HEK293 (cell line): Measurements from ENCODE around the gene GPR82.

Experiments
- CTCF ChIA-PET: fragments of 350-600 bp; formaldehyde crosslinking; extraction: SDS; loops from one replicate; lab custom pipeline; 2021; ENCODE audit warnings: antibody characterized with exemption; lab: Yijun Ruan, JAX
- POLR2A ChIA-PET: fragments of 300-600 bp; formaldehyde crosslinking; extraction: SDS; loops from one replicate; lab custom pipeline; 2020; ENCODE audit warnings: antibody characterized with exemption, inconsistent platforms; lab: Yijun Ruan, JAX
- H3K27ac ChIP-seq: fragments of 200-500 bp; sonication (Bioruptor generic); 2 replicates; pipeline ENCODE4 v1.5.1; 2014; ENCODE audit warnings: low read depth, low read length, control low read depth, inconsistent platforms; ENCODE audit errors: extremely low read depth
- H3K36me3 ChIP-seq, 2 experiments: fragments of 200-500 bp in 1 of 2; sonication (Bioruptor generic) in 1 of 2; 1 replicate in 1 of 2; 2 replicates in 1 of 2; pipeline ENCODE4 v1.5.1; 2014 to 2017; ENCODE audit warnings: inconsistent platforms in 2 of 2, low read length in 2 of 2; ENCODE audit not compliant: control insufficient read depth in 2 of 2, insufficient read depth in 1 of 2
- H3K4me1 ChIP-seq: fragments of 200-500 bp; sonication (Bioruptor generic); 2 replicates; pipeline ENCODE4 v1.5.1; 2014; ENCODE audit warnings: mild to moderate bottlenecking, low read length, inconsistent platforms; ENCODE audit not compliant: control insufficient read depth, insufficient read depth
- H3K4me3 ChIP-seq: 2 replicates; pipeline ENCODE4 v1.5.1; 2011; ENCODE audit warnings: low read depth, mild to moderate bottlenecking, control low read depth, low read length, moderate library complexity
- H3K9me3 ChIP-seq: fragments of 200-500 bp; sonication (Bioruptor generic); 2 replicates; pipeline ENCODE4 v1.5.1; 2014; ENCODE audit warnings: low read depth, low read length, inconsistent platforms; ENCODE audit not compliant: control insufficient read depth, insufficient read depth
- HOXA7 ChIP-seq: sonication (generic); formaldehyde crosslinking; IDR thresholded peaks from 2 replicates; pipeline ENCODE4 v1.8.1; 2022; ENCODE audit warnings: missing genetic modification reagents, borderline replicate concordance
- HOXC10 ChIP-seq: sonication (generic); formaldehyde crosslinking; IDR thresholded peaks from 2 replicates; pipeline ENCODE4 v1.8.1; 2023; ENCODE audit warnings: mild to moderate bottlenecking, missing genetic modification reagents
- KLF7 ChIP-seq: fragments of 450-650 bp; formaldehyde crosslinking; IDR thresholded peaks from 2 replicates; pipeline ENCODE4 v1.5.1; 2016; ENCODE audit warnings: missing biosample characterization, missing genetic modification characterization, borderline replicate concordance
- PRDM10 ChIP-seq: fragments of 450-650 bp; formaldehyde crosslinking; IDR thresholded peaks from 2 replicates; pipeline ENCODE4 v1.5.1; 2016; ENCODE audit warnings: missing biosample characterization, missing genetic modification characterization
- ZBTB44 ChIP-seq: fragments of 450-650 bp; IDR thresholded peaks from 2 replicates; pipeline ENCODE4 v1.5.1; 2018; ENCODE audit warnings: missing biosample characterization, mild to moderate bottlenecking, missing genetic modification characterization
- ZNF121 ChIP-seq: fragments of 450-650 bp; formaldehyde crosslinking; IDR thresholded peaks from 2 replicates; pipeline ENCODE4 v1.5.1; 2016; ENCODE audit warnings: missing biosample characterization, missing genetic modification characterization
- ZNF175 ChIP-seq: fragments of 450-650 bp; formaldehyde crosslinking; IDR thresholded peaks from 2 replicates; pipeline ENCODE4 v1.5.1; 2016; ENCODE audit warnings: missing biosample characterization, missing genetic modification characterization
- ZNF280D ChIP-seq: fragments of 450-650 bp; formaldehyde crosslinking; IDR thresholded peaks from 2 replicates; pipeline ENCODE4 v1.5.1; 2016; ENCODE audit warnings: missing biosample characterization, missing genetic modification characterization
- ZNF404 ChIP-seq: fragments of 450-650 bp; formaldehyde crosslinking; IDR thresholded peaks from 2 replicates; pipeline ENCODE4 v1.5.1; 2017; ENCODE audit warnings: missing biosample characterization, missing genetic modification characterization
- ZNF514 ChIP-seq: fragments of 450-650 bp; formaldehyde crosslinking; IDR thresholded peaks from 2 replicates; pipeline ENCODE4 v1.5.1; 2016; ENCODE audit warnings: missing biosample characterization, missing genetic modification characterization
- ZNF549 ChIP-seq: fragments of 450-650 bp; IDR thresholded peaks from 2 replicates; pipeline ENCODE4 v1.5.1; 2018; ENCODE audit warnings: missing biosample characterization, missing genetic modification characterization, mild to moderate bottlenecking, inconsistent platforms, moderate library complexity
- ZNF596 ChIP-seq: fragments of 450-650 bp; IDR thresholded peaks from 2 replicates; pipeline ENCODE4 v1.5.0; 2018; ENCODE audit warnings: missing biosample characterization, mild to moderate bottlenecking, missing genetic modification characterization, moderate library complexity
- ZNF639 ChIP-seq: fragments of 450-650 bp; formaldehyde crosslinking; IDR thresholded peaks from 2 replicates; pipeline ENCODE4 v1.5.1; 2016; ENCODE audit warnings: missing biosample characterization, missing genetic modification characterization
- ZNF768 ChIP-seq: fragments of 450-650 bp; formaldehyde crosslinking; IDR thresholded peaks from 2 replicates; pipeline ENCODE4 v1.5.1; 2018; ENCODE audit warnings: missing biosample characterization, mild to moderate bottlenecking, missing genetic modification characterization
- TF ChIP-seq, protein P1 (sequence below): fragments of 450-650 bp; formaldehyde crosslinking; IDR thresholded peaks from 2 replicates; pipeline ENCODE4 v1.5.1; 2016; ENCODE audit warnings: missing biosample characterization, missing genetic modification characterization
- TF ChIP-seq, protein P2 (sequence below): fragments of 450-650 bp; formaldehyde crosslinking; IDR thresholded peaks from 2 replicates; pipeline ENCODE4 v1.5.1; 2016; ENCODE audit warnings: missing biosample characterization, missing genetic modification characterization
- TF ChIP-seq, protein P3 (sequence below): fragments of 450-650 bp; formaldehyde crosslinking; IDR thresholded peaks from 2 replicates; pipeline ENCODE4 v1.5.1; 2016; ENCODE audit warnings: missing biosample characterization, missing genetic modification characterization, borderline replicate concordance

Gene GPR82

DNA sequence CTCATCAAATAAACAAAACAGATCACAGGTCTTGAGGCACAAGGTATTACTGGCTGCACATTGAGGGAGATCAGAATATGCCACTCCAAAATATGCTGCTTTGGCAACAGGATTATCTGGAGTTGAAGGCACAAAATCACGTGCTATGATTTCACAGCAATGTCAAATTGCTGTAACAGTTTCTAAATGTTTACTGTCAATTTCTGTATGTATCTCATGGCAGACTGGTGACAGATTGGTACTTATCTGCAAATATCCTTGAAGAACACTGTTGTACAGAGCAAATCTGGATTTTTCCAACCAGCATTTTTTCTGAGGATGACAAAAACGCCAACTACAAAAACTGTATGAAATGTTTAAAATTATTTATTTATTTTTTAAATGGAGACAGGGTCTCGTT is 26.7 kb downstream of the GPR82 start (continued):
- TF ChIP-seq, protein P1, sequence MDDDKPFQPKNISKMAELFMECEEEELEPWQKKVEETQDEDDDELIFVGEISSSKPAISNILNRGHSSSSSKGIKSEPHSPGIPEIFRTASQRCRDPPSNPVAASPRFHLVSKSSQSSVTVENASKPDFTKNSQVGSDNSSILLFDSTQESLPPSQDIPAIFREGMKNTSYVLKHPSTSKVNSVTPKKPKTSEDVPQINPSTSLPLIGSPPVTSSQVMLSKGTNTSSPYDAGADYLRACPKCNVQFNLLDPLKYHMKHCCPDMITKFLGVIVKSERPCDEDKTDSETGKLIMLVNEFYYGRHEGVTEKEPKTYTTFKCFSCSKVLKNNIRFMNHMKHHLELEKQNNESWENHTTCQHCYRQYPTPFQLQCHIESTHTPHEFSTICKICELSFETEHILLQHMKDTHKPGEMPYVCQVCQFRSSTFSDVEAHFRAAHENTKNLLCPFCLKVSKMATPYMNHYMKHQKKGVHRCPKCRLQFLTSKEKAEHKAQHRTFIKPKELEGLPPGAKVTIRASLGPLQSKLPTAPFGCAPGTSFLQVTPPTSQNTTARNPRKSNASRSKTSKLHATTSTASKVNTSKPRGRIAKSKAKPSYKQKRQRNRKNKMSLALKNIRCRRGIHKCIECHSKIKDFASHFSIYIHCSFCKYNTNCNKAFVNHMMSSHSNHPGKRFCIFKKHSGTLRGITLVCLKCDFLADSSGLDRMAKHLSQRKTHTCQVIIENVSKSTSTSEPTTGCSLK (tag by site-specific recombination) = no peak
- TF ChIP-seq ZBTB44 (tag by site-specific recombination) = no peak
- TF ChIP-seq, protein P2, sequence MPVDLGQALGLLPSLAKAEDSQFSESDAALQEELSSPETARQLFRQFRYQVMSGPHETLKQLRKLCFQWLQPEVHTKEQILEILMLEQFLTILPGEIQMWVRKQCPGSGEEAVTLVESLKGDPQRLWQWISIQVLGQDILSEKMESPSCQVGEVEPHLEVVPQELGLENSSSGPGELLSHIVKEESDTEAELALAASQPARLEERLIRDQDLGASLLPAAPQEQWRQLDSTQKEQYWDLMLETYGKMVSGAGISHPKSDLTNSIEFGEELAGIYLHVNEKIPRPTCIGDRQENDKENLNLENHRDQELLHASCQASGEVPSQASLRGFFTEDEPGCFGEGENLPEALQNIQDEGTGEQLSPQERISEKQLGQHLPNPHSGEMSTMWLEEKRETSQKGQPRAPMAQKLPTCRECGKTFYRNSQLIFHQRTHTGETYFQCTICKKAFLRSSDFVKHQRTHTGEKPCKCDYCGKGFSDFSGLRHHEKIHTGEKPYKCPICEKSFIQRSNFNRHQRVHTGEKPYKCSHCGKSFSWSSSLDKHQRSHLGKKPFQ = no peak
- no peak for TF ChIP-seq ZNF121
- no peak for TF ChIP-seq HOXC10 (CRISPR knock-in tag)

- Histone ChIP-seq H3K36me3 (no peaks in the 10 kb centered on the region), H3K4me1 (no peaks in the 10 kb centered on the region), H3K9me3 (no peaks in the 10 kb centered on the region), H3K4me3 (no peak overlapping the region), H3K27ac (no peak overlapping the region)
- POLR2A ChIA-PET = no interaction called here
- CTCF ChIA-PET = interaction anchor here (0.7 to 3.4 kb wide), 4 partner anchors 195 to 1214 kb away, joined by 4 to 26 read pairs (median 9); no protein-coding TSS in a partner anchor
- TF ChIP-seq KLF7 (tag by site-specific recombination) = no peak
- TF ChIP-seq ZNF280D = no peak
- TF ChIP-seq HOXA7 (CRISPR knock-in tag) = no peak
- TF ChIP-seq, protein P3, sequence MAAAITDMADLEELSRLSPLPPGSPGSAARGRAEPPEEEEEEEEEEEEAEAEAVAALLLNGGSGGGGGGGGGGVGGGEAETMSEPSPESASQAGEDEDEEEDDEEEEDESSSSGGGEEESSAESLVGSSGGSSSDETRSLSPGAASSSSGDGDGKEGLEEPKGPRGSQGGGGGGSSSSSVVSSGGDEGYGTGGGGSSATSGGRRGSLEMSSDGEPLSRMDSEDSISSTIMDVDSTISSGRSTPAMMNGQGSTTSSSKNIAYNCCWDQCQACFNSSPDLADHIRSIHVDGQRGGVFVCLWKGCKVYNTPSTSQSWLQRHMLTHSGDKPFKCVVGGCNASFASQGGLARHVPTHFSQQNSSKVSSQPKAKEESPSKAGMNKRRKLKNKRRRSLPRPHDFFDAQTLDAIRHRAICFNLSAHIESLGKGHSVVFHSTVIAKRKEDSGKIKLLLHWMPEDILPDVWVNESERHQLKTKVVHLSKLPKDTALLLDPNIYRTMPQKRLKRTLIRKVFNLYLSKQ (tag by site-specific recombination) = no peak
- TF ChIP-seq ZNF404 (tag by site-specific recombination) = no peak
- no peak for TF ChIP-seq ZNF639
- no peak for TF ChIP-seq ZNF175 (tag by site-specific recombination)
- no peak for TF ChIP-seq ZNF768 (tag by site-specific recombination)
- TF ChIP-seq PRDM10 (tag by site-specific recombination) = no peak
- TF ChIP-seq ZNF514 (tag by site-specific recombination) = no peak
- TF ChIP-seq ZNF596 (tag by site-specific recombination) = no peak
- no peak for TF ChIP-seq ZNF549 (tag by site-specific recombination)
These were observed 34.4 kb downstream of the GPR82 start for GRCh38 chrX:41758401-41758800.
